ENCODE data around the gene CECR2.

Gene CECR2

GRCh38 chr22:17576470-17576869 is 207.2 kb downstream of the CECR2 start:
- no peak for DNase-seq

GRCh38 chr22:17578136-17578754 is 209.0 kb downstream of the CECR2 start:
- DNase-seq = no peak

- DNase-seq = no peak
Measured at GRCh38 chr22:17579535-17579981, 210.3 kb downstream of the CECR2 start.

- DNase-seq = no peak
Measured at GRCh38 chr22:17580441-17581031, 211.3 kb downstream of the CECR2 start.

- no peak for DNase-seq
Measured at GRCh38 chr22:17581056-17581455, 211.8 kb downstream of the CECR2 start.

- DNase-seq = no peak
Measured at GRCh38 chr22:17581631-17582030, 212.4 kb downstream of the CECR2 start.

GRCh38 chr22:17583151-17583550 is 213.9 kb downstream of the CECR2 start:
- DNase-seq = no peak

GRCh38 chr22:17586831-17587440 is 217.7 kb downstream of the CECR2 start:
- DNase-seq = no peak

GRCh38 chr22:17587629-17588028 is 218.4 kb downstream of the CECR2 start:
- DNase-seq = no peak

- no peak for DNase-seq
Measured at GRCh38 chr22:17588606-17589005, 219.3 kb downstream of the CECR2 start.

GRCh38 chr22:17589810-17590375 is 220.6 kb downstream of the CECR2 start:
- no peak for DNase-seq

- no peak for DNase-seq
Measured at GRCh38 chr22:17590586-17590985, 221.3 kb downstream of the CECR2 start.

GRCh38 chr22:17592201-17592600 is 222.9 kb downstream of the CECR2 start:
- no peak for DNase-seq

GRCh38 chr22:17596226-17596625 is 227.0 kb downstream of the CECR2 start:
- no peak for DNase-seq

GRCh38 chr22:17597217-17597616 is 228.0 kb downstream of the CECR2 start:
- no peak for DNase-seq

- DNase-seq = no peak
Measured at GRCh38 chr22:17598318-17598717, 229.1 kb downstream of the CECR2 start.

- no peak for DNase-seq
Measured at GRCh38 chr22:17601031-17601430, 231.8 kb downstream of the CECR2 start.

- DNase-seq = no peak
Measured at GRCh38 chr22:17603668-17604067, 234.4 kb downstream of the CECR2 start.

- DNase-seq = no peak
Measured at GRCh38 chr22:17606496-17606895, 237.2 kb downstream of the CECR2 start.

All from NCI-H1417 treated with DMSO at 0.1 percent for 48 hours (cell line).